HG02623 (cell line): ENCODE data around the gene AGPAT2.

Experiments used
- ATAC-seq: cut with Tn5 transposase; IDR thresholded peaks from one replicate; pipeline ENCODE4 v1.9.1; 2021; ENCODE audit warnings: moderate library complexity; ENCODE audit not compliant: unreplicated experiment

AGPAT2 gene

GRCh38 chr9:136703276-136703860 lies 16.1 kb upstream of the AGPAT2 start:
- ATAC-seq = no peak

GRCh38 chr9:136701668-136702053 lies 14.4 kb upstream of the AGPAT2 start:
- no peak for ATAC-seq

GRCh38 chr9:136700959-136701667 lies 13.9 kb upstream of the AGPAT2 start:
- ATAC-seq = no peak

GRCh38 chr9:136700304-136700703 lies 13.0 kb upstream of the AGPAT2 start:
- no peak for ATAC-seq

- no peak for ATAC-seq
These were observed 11.5 kb upstream of the AGPAT2 start for GRCh38 chr9:136698635-136699246.

- no peak for ATAC-seq
These were observed 10.7 kb upstream of the AGPAT2 start for GRCh38 chr9:136697821-136698526.

- no peak for ATAC-seq
These were observed 10.0 kb upstream of the AGPAT2 start for GRCh38 chr9:136697146-136697820.

- ATAC-seq = no peak
These were observed 9.2 kb upstream of the AGPAT2 start for GRCh38 chr9:136696502-136696901.

GRCh38 chr9:136695955-136696354 lies 8.7 kb upstream of the AGPAT2 start:
- ATAC-seq = no peak

GRCh38 chr9:136695435-136695895 lies 8.2 kb upstream of the AGPAT2 start:
- no peak for ATAC-seq

- no peak for ATAC-seq
These were observed 7.6 kb upstream of the AGPAT2 start for GRCh38 chr9:136694872-136695247.

GRCh38 chr9:136694163-136694871 lies 7.1 kb upstream of the AGPAT2 start:
- ATAC-seq = no peak

GRCh38 chr9:136693490-136694162 lies 6.4 kb upstream of the AGPAT2 start:
- ATAC-seq = no peak

- ATAC-seq = no peak
These were observed 5.9 kb upstream of the AGPAT2 start for GRCh38 chr9:136693135-136693489.

GRCh38 chr9:136692185-136693134 lies 5.2 kb upstream of the AGPAT2 start:
- ATAC-seq = no peak

- ATAC-seq = no peak
These were observed 4.3 kb upstream of the AGPAT2 start for GRCh38 chr9:136691316-136692184.

- no peak for ATAC-seq
These were observed 3.6 kb upstream of the AGPAT2 start for GRCh38 chr9:136690806-136691261.
